Fibroblast of skin of left biceps (primary cell): ENCODE measurements around the gene ATG13.

ENCODE experiments used
- DNase-seq, 2 experiments: peaks; one replicate each; pipeline ENCODE4 v3.0.0-alpha.2; 2013; ENCODE audit warnings: low read depth in 2 of 2

Gene ATG13

GRCh38 chr11:46607516-46607915, 9.8 kb upstream of the ATG13 start:
- no peak for DNase-seq

GRCh38 chr11:46609386-46609785, 8.0 kb upstream of the ATG13 start:
- DNase-seq, result no peak

GRCh38 chr11:46611526-46612304, 5.6 kb upstream of the ATG13 start:
- no peak for DNase-seq

- no peak for DNase-seq
Measured at GRCh38 chr11:46612326-46612725, 5.0 kb upstream of the ATG13 start.

- DNase-seq, result no peak
Measured at GRCh38 chr11:46615756-46616155, 1.6 kb upstream of the ATG13 start.

- no peak for DNase-seq
Measured at GRCh38 chr11:46616551-46617133, 711 bp upstream of the ATG13 start.

GRCh38 chr11:46617972-46618314, 590 bp downstream of the ATG13 start:
- no peak for DNase-seq

GRCh38 chr11:46618837-46619236, 1.5 kb downstream of the ATG13 start:
- DNase-seq, result no peak

GRCh38 chr11:46625406-46625805, 8.1 kb downstream of the ATG13 start:
- no peak for DNase-seq

GRCh38 chr11:46628961-46629360, 11.6 kb downstream of the ATG13 start:
- DNase-seq, result no peak

GRCh38 chr11:46630237-46630636, 12.9 kb downstream of the ATG13 start:
- no peak for DNase-seq

GRCh38 chr11:46631676-46632075, 14.3 kb downstream of the ATG13 start:
- DNase-seq, result no peak

GRCh38 chr11:46632502-46632901, 15.1 kb downstream of the ATG13 start:
- no peak for DNase-seq

GRCh38 chr11:46633291-46634217, 16.2 kb downstream of the ATG13 start:
- no peak for DNase-seq

GRCh38 chr11:46635557-46636139, 18.3 kb downstream of the ATG13 start:
- DNase-seq, result no peak

- DNase-seq, result no peak
Measured at GRCh38 chr11:46637546-46637945, 20.2 kb downstream of the ATG13 start.

- no peak for DNase-seq
Measured at GRCh38 chr11:46639197-46639839, 22.0 kb downstream of the ATG13 start.

GRCh38 chr11:46640036-46640788, 22.9 kb downstream of the ATG13 start:
- DNase-seq, result no peak

- no peak for DNase-seq
Measured at GRCh38 chr11:46641639-46642038, 24.3 kb downstream of the ATG13 start.

GRCh38 chr11:46642627-46643335, 25.4 kb downstream of the ATG13 start:
- no peak for DNase-seq
